ENCODE data around the gene SRGN.

SRGN gene

GRCh38 chr10:69142983-69143382 lies 55.1 kb downstream of the SRGN start:
- no peak for FAIRE-seq

GRCh38 chr10:69145329-69145728 lies 57.4 kb downstream of the SRGN start:
- FAIRE-seq: no peak

- no peak for FAIRE-seq
These were observed 58.0 kb downstream of the SRGN start for GRCh38 chr10:69145864-69146263.

- FAIRE-seq: no peak
These were observed 58.9 kb downstream of the SRGN start for GRCh38 chr10:69146759-69147158.

- no peak for FAIRE-seq
These were observed 64.1 kb downstream of the SRGN start for GRCh38 chr10:69151984-69152383.

GRCh38 chr10:69153227-69153626 lies 65.3 kb downstream of the SRGN start:
- FAIRE-seq: no peak

All from TTC549 (cell line).